GM12891 (cell line): ENCODE results near the gene JPH2.

Experiments
- PAX5 ChIP-seq: IDR thresholded peaks from 2 replicates; pipeline ENCODE4 v1.6.1; 2011; ENCODE audit warnings: low read length, moderate library complexity, mild to moderate bottlenecking; ENCODE audit not compliant: insufficient read depth, severe bottlenecking
- POLR2A ChIP-seq: IDR thresholded peaks from 2 replicates; pipeline ENCODE4 v1.6.1; 2011; ENCODE audit warnings: low read depth, low read length, control low read depth
- POLR2AphosphoS5 ChIP-seq: IDR thresholded peaks from 2 replicates; pipeline ENCODE4 v1.6.1; 2011; ENCODE audit warnings: low read depth, low read length, control low read depth
- POU2F2 ChIP-seq: IDR thresholded peaks from 2 replicates; pipeline ENCODE4 v1.6.1; 2011; ENCODE audit warnings: low read depth, mild to moderate bottlenecking, control low read depth, low read length, moderate library complexity
- TAF1 ChIP-seq: IDR thresholded peaks from 2 replicates; pipeline ENCODE4 v1.6.1; 2011; ENCODE audit warnings: low read depth, low read length, control low read depth

GRCh38 chr20:44153636-44154043 lies 33.3 kb downstream of the JPH2 start:
- no peak for TF ChIP-seq POLR2AphosphoS5
- no peak for TF ChIP-seq POLR2A
- TF ChIP-seq PAX5, result no peak
- TF ChIP-seq TAF1, result no peak
- TF ChIP-seq POU2F2, result no peak
